Urinary bladder (tissue), 4 donors: Measurements from ENCODE around the gene TBC1D23. TPM values are rescaled to one million over a fixed set of nuclear protein-coding genes. Genes with fewer than 3 reads are reported as not detected.

Experiments used
- DNase-seq: peaks from one replicate; pipeline ENCODE4 v3.0.0-alpha.2; 2015; ENCODE audit errors: extremely low spot score
- H3K27ac ChIP-seq: one replicate; pipeline ENCODE4 v1.5.1; 2013; ENCODE audit warnings: low read depth, mild to moderate bottlenecking, moderate library complexity
- H3K36me3 ChIP-seq: one replicate; pipeline ENCODE4 v1.6.1; 2013; ENCODE audit warnings: mild to moderate bottlenecking, moderate library complexity; ENCODE audit not compliant: insufficient read depth
- H3K4me1 ChIP-seq: one replicate; pipeline ENCODE4 v1.6.1; 2013; ENCODE audit warnings: mild to moderate bottlenecking, moderate library complexity; ENCODE audit not compliant: insufficient read depth
- H3K4me3 ChIP-seq: one replicate; pipeline ENCODE4 v1.5.1; 2013; ENCODE audit warnings: low read depth, low read length
- WGBS: extraction: QIAGEN DNeasy Blood & Tissue Kit; methylation state at CpG from one replicate; pipeline ENCODE4 v1.1.7; 2013; 5-methylcytosine and 5-hydroxymethylcytosine counted together
- polyA plus RNA-seq: library from polyadenylated mRNA; stranded (reverse); fragments of 200-250 nt; gene quantifications from one replicate; pipeline ENCODE4 v1.2.3, GENCODE V29; 2013
- total RNA-seq: library from RNA; depleted of rRNA; stranded (reverse); fragments of >200 nt; gene quantifications from one replicate; pipeline ENCODE4 v1.2.3, GENCODE V29; 2014
- donor health status: healthy with polysubstance abuse.
- donor health status: healthy.

Gene TBC1D23
- total and polyA plus RNA-seq, 2 donors = 16.2 to 104 TPM

DNA sequence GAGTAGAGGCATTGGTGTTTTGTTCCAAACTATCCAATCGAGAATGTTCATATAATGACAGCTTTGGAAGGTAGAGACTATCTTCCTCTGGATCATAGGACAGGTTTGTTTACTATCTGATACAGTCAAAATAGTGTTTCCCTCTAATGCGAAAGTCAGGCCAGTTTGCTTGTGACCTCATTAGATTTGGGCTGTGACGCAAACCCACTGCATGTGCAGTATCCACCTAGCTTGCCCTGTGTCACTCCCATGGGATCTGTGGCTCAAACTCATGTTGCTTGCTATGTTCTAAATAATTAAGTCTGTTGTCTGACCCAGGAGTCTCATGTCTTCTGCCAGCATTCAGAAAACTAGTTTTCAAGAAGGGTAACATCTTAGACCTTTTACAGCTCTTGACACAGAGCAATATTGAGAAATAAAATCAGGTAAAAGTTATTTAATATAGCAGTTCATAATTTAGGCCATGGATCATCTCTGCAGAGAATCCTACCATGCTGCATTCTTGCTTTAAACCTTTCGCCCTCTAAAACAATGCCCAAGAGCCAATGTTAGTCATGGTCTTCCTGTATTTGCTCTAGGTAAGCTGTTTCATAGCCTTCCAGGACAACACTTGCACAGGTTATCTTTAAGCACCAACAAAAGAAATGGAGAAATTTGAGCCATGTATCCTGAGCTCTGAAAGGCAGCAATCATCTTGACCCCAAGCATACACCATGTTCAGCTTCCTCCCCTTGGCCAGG is 100.1 kb downstream of the TBC1D23 start:
- no peak for DNase-seq
- H3K36me3 ChIP-seq = peaks cover 2% of the 10 kb centered on the region
- H3K4me3 ChIP-seq = no peak overlapping the region
- WGBS = 83% methylated on average over 4 of the region's 4 CpGs
- H3K4me1 ChIP-seq = no peaks in the 10 kb centered on the region
- H3K27ac ChIP-seq = no peak overlapping the region

DNA sequence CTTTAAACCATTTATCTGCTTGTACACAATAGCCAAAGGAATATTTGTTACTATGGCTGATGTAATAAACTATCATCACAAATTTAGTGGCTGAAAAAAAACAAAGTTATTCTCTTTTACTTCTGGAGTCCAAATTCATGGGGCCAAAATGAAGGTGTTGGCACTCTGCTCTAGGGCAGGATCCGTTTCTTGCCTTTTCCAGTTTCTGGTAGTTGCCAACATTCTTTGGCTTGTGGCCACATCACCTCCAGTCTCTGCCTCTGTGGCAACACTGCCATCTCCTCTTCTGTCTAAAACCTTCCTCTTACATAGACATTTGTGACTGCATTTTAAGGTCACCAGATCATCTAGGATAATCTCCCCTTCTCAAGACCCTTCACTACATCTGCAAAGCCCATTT is 101.1 kb downstream of the TBC1D23 start:
- no peaks in the 10 kb centered on the region for H3K36me3 ChIP-seq
- no peak overlapping the region for H3K4me3 ChIP-seq
- DNase-seq = no peak
- WGBS = 76% methylated on average over 1 of the region's 1 CpG
- H3K4me1 ChIP-seq = no peaks in the 10 kb centered on the region
- H3K27ac ChIP-seq = no peak overlapping the region

DNA sequence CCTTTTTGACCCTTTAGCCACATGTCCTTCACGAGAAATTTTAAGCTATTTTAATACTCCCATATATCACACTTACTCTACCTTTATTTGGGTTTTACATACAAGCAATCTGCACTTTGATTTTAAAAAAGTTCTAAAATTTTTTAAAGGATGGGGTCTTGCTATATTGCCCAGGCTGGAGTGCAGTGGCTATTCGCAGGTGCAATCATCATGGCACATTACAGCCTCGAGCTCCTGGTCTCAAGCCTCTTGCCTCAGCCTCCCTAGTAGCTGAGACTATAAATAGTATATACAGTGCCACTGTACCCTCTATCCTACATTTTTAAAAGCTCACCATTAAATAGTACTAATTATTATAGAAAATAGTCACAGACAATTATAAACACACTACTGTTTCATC is 103.6 kb downstream of the TBC1D23 start:
- Histone ChIP-seq H3K4me3 (no peak overlapping the region), H3K27ac (no peak overlapping the region), H3K36me3 (peaks cover 4% of the 10 kb centered on the region), H3K4me1 (no peaks in the 10 kb centered on the region)
- 96% methylated on average over 3 of the region's 3 CpGs for WGBS
- DNase-seq = no peak

DNA sequence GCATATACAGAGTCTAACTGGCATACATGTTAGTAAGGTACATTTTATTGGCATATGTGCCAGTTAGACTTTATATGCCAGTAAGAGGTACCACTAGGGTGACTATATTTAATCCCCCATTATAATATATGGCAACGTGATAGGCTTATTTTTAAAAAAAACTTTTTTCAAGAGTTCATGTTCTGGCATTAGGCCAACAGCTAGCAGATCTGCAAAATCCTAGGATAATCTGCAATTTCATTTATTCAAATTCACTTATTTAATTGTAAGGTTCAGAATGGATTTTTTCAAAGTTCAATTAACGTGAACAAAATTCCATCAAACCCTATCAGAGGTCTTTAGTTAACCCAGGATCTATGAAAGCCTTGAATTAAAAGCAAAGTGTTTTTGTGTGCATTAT is 105.6 kb downstream of the TBC1D23 start:
- 68% methylated on average over 2 of the region's 2 CpGs for WGBS
- H3K36me3 ChIP-seq = peaks cover 4% of the 10 kb centered on the region
- H3K4me3 ChIP-seq = no peak overlapping the region
- no peak for DNase-seq
- no peaks in the 10 kb centered on the region for H3K4me1 ChIP-seq
- H3K27ac ChIP-seq = no peak overlapping the region

DNA sequence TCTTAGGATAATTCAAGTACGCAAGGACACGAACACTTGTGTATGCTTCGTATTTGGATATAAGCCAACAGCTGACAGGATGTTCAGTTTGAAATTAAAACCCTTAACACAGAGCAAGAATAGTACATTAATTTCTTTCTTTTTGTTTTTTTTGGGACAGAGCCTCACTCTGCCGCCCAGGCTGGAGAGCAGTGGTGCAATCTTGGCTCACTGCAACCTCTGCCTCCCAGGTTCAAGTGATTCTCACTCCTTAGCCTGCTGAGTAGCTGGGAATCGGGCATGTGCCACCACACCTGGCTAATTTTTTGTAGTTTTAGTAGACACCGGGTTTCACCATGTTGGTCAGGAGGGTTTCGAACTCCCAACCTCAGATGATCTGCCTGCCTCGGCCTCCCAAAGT is 107.6 kb downstream of the TBC1D23 start:
- H3K4me3 ChIP-seq = no peak overlapping the region
- WGBS = 80% methylated on average over 8 of the region's 8 CpGs
- H3K36me3 ChIP-seq = peaks cover 4% of the 10 kb centered on the region
- no peak overlapping the region for H3K27ac ChIP-seq
- H3K4me1 ChIP-seq = no peaks in the 10 kb centered on the region
- DNase-seq = no peak

DNA sequence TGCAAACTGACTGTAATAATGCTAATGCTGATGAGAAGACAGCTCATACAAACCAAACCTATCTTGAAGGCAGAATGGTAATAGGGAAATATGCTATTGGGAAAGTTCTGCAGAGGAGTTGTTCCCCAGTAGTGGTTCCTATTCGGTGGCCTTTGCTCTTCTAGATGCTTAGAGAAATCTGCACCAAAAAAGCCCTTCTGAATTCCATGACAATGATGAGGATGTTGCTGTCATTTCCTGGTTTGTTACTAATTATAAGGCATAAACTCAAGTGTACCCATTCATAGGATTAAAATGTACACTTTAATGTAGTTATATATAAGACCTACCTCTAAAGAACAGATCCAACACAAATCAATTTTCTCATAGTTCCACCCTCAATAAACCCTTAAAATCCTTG is 110.0 kb downstream of the TBC1D23 start:
- H3K4me1 ChIP-seq = no peaks in the 10 kb centered on the region
- no peak for DNase-seq
- H3K36me3 ChIP-seq = peaks cover 4% of the 10 kb centered on the region
- no peak overlapping the region for H3K27ac ChIP-seq
- H3K4me3 ChIP-seq = no peak overlapping the region
- 98% methylated on average over 1 of the region's 1 CpG for WGBS

DNA sequence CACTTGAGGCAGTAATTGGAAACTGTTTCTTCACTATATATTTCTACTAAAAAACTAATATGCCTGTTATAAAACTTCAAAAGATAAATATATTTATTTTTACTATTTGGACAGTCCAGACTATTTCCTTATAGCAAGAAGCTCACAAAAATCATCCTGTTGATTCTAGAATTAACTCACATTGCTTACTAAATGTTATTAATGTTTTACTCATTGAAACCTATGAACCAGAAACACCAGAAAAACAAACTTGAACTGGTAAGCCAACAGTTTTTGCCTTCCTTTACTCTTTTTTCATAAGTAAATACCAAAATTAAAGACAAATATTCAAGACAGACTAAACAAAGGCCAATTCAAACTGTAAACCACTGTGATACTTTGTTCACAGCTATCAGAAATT is 113.7 kb downstream of the TBC1D23 start:
- peaks cover 2% of the 10 kb centered on the region for H3K36me3 ChIP-seq
- H3K27ac ChIP-seq = no peak overlapping the region
- no peak for DNase-seq
- H3K4me3 ChIP-seq = no peak overlapping the region
- no peaks in the 10 kb centered on the region for H3K4me1 ChIP-seq

Other genes with a start within 250 kb of the TBC1D23 start
- 103 TPM for gene FILIP1L, start 146.5 kb upstream of the TBC1D23 start, total RNA-seq
- 75.1 TPM for gene FILIP1L, start 146.5 kb upstream of the TBC1D23 start, polyA plus RNA-seq
- gene NIT2, start 73.8 kb downstream of the TBC1D23 start, total RNA-seq = 25.0 TPM
- 24.8 TPM for gene NIT2, start 73.8 kb downstream of the TBC1D23 start, polyA plus RNA-seq
- 96.6 TPM for gene TOMM70, start 140.1 kb downstream of the TBC1D23 start, total RNA-seq
- gene TOMM70, start 140.1 kb downstream of the TBC1D23 start, polyA plus RNA-seq = 37.0 TPM
- gene LNP1, start 140.5 kb downstream of the TBC1D23 start, total RNA-seq = 12.3 TPM
- 4.8 TPM for gene LNP1, start 140.5 kb downstream of the TBC1D23 start, polyA plus RNA-seq
- gene TMEM45A, start 231.6 kb downstream of the TBC1D23 start, total RNA-seq = 78.8 TPM
- gene TMEM45A, start 231.6 kb downstream of the TBC1D23 start, polyA plus RNA-seq = 30.3 TPM